GM12878 (cell line): ENCODE measurements around the gene RAF1. TPM values are rescaled to one million over a fixed set of nuclear protein-coding genes. Genes with fewer than 3 reads are reported as not detected.

ENCODE experiments used
- ATAC-seq: fragments of 200-7000 bp; cut with Tn5 transposase; 3 replicates; pipeline ENCODE4 v1.9.1; 2020; ENCODE audit warnings: mild to moderate bottlenecking, moderate library complexity
- BruUV-seq: library from RNA; stranded (reverse); fragments of 400-500 nt; replicated peaks from 2 replicates; lab custom pipeline; 2021; lab: Mats Ljungman, UMichigan
- CTCF ChIA-PET: fragments of 300-600 bp; sonication (Branson Sonifier 250); formaldehyde crosslinking; extraction: SDS; loops from one replicate; lab custom pipeline; 2021; ENCODE audit warnings: inconsistent platforms; lab: Yijun Ruan, JAX
- POLR2A ChIA-PET: fragments of 350-600 bp; formaldehyde crosslinking; extraction: SDS; loops from one replicate; lab custom pipeline; 2021; ENCODE audit warnings: inconsistent platforms; lab: Charles Lee
- RAD21 ChIA-PET: fragments of 300-600 bp; sonication (Branson Sonifier 250); formaldehyde crosslinking; loops from one replicate; lab custom pipeline; 2023; ENCODE audit warnings: antibody characterized with exemption; ENCODE audit not compliant: unreplicated experiment; lab: Charles Lee
- SMC1A ChIA-PET: fragments of 300-600 bp; sonication (Branson Sonifier 250); formaldehyde crosslinking; loops from one replicate; lab custom pipeline; 2023; ENCODE audit not compliant: unreplicated experiment, uncharacterized antibody; lab: Charles Lee
- DNase-seq: peaks from one replicate; pipeline ENCODE4 v3.0.0-alpha.2; 2011; ENCODE audit warnings: low read depth, low spot score
- FAIRE-seq: peaks from 3 replicates; lab custom pipeline; 2011; peaks lifted over from hg19 to GRCh38; lab: Jason Lieb, UNC
- H2AFZ ChIP-seq: 2 replicates; pipeline ENCODE4 v1.6.0; 2011; ENCODE audit warnings: low read depth, low read length, control low read depth; ENCODE audit not compliant: control insufficient read depth
- H3K27ac ChIP-seq: 2 replicates; pipeline ENCODE4 v1.5.1; 2011; ENCODE audit warnings: control low read depth; ENCODE audit not compliant: control insufficient read depth, insufficient read depth
- H3K27me3 ChIP-seq, 2 experiments: replicated peaks in 1 of 2; 2 replicates each; pipeline versions ENCODE4 v1.6.0 to v1.6.1; 2011; ENCODE audit warnings: low read length in 1 of 2; ENCODE audit not compliant: control insufficient read depth in 2 of 2, insufficient read depth in 2 of 2
- H3K36me3 ChIP-seq, 2 experiments: 2 replicates each; pipeline ENCODE4 v1.5.1; 2011; ENCODE audit warnings: low read length in 1 of 2; ENCODE audit not compliant: control insufficient read depth in 2 of 2, insufficient read depth in 2 of 2
- H3K4me1 ChIP-seq: 2 replicates; pipeline ENCODE4 v1.6.1; 2011; ENCODE audit warnings: mild to moderate bottlenecking, low read length, moderate library complexity, mixed read lengths; ENCODE audit not compliant: control insufficient read depth, insufficient read depth
- H3K4me2 ChIP-seq: 2 replicates; pipeline ENCODE4 v1.6.0; 2011; ENCODE audit warnings: control low read depth; ENCODE audit not compliant: control insufficient read depth, insufficient read depth
- H3K4me3 ChIP-seq: fragments of 200-600 bp; sonication (generic); 2 replicates; pipeline ENCODE4 v1.5.1; 2016
- H3K79me2 ChIP-seq: 2 replicates; pipeline ENCODE4 v1.6.0; 2011; ENCODE audit warnings: low read length; ENCODE audit not compliant: control insufficient read depth, insufficient read depth
- H3K9ac ChIP-seq: 2 replicates; pipeline ENCODE4 v1.8.0; 2011; ENCODE audit warnings: low read length, control low read depth, mixed read lengths; ENCODE audit not compliant: control insufficient read depth, insufficient read depth
- H3K9me3 ChIP-seq: replicated peaks from 3 replicates; pipeline ENCODE4 v1.5.1; 2011; ENCODE audit warnings: mild to moderate bottlenecking, low read length; ENCODE audit not compliant: control insufficient read depth, insufficient read depth
- H4K20me1 ChIP-seq: 2 replicates; pipeline ENCODE4 v1.6.0; 2011; ENCODE audit not compliant: control insufficient read depth, insufficient read depth
- ATF2 ChIP-seq: IDR thresholded peaks from 2 replicates; pipeline ENCODE4 v1.6.1; 2012; ENCODE audit warnings: low read length, inconsistent platforms
- ATF7 ChIP-seq: fragments of 450-650 bp; IDR thresholded peaks from 2 replicates; pipeline ENCODE4 v1.6.1; 2016; ENCODE audit warnings: low read depth, mild to moderate bottlenecking
- CEBPB ChIP-seq, 2 experiments: fragments of 150-350 bp in 1 of 2; IDR thresholded peaks; 2 replicates each; pipeline ENCODE4 v1.6.1; 2012 to 2014; ENCODE audit warnings: low read depth in 2 of 2, low read length in 2 of 2, borderline replicate concordance in 1 of 2, inconsistent platforms in 1 of 2
- CREM ChIP-seq: IDR thresholded peaks from 2 replicates; pipeline ENCODE4 v1.6.1; 2014; ENCODE audit warnings: antibody characterized with exemption, low read depth
- GABPA ChIP-seq: IDR thresholded peaks from 2 replicates; pipeline ENCODE4 v1.6.1; 2014; ENCODE audit warnings: antibody characterized with exemption, low read depth, mild to moderate bottlenecking, inconsistent platforms
- HSF1 ChIP-seq: fragments of 150-350 bp; IDR thresholded peaks from 2 replicates; pipeline ENCODE4 v1.6.1; 2014; ENCODE audit warnings: mild to moderate bottlenecking, low read depth, low read length
- KLF5 ChIP-seq: fragments of 450-650 bp; IDR thresholded peaks from 2 replicates; pipeline ENCODE4 v1.6.1; 2014; ENCODE audit warnings: mild to moderate bottlenecking; ENCODE audit not compliant: partially characterized antibody
- LARP7 ChIP-seq: fragments of 450-650 bp; IDR thresholded peaks from 2 replicates; pipeline ENCODE4 v1.6.1; 2017; ENCODE audit warnings: mild to moderate bottlenecking
- MTA2 ChIP-seq: fragments of 450-650 bp; IDR thresholded peaks from 2 replicates; pipeline ENCODE4 v1.6.1; 2016; ENCODE audit warnings: low read depth, mild to moderate bottlenecking, moderate library complexity
- NKRF ChIP-seq: fragments of 450-650 bp; conservative IDR thresholded peaks from 2 replicates; pipeline ENCODE4 v1.6.1; 2017; ENCODE audit warnings: mild to moderate bottlenecking, moderate library complexity
- NRF1 ChIP-seq: conservative IDR thresholded peaks from 2 replicates; pipeline ENCODE4 v1.6.1; 2011; ENCODE audit warnings: mild to moderate bottlenecking, low read depth, low read length, improper control_type of control experiment
- PAX5 ChIP-seq: IDR thresholded peaks from 2 replicates; pipeline ENCODE4 v1.6.1; 2011; ENCODE audit warnings: low read depth, low read length, borderline replicate concordance
- SMC3 ChIP-seq: IDR thresholded peaks from 2 replicates; pipeline ENCODE4 v1.6.1; 2011; ENCODE audit warnings: low read length, improper control_type of control experiment, borderline replicate concordance
- STAT1 ChIP-seq: fragments of 450-650 bp; conservative IDR thresholded peaks from 2 replicates; pipeline ENCODE4 v1.6.1; 2014; ENCODE audit warnings: antibody characterized with exemption, mild to moderate bottlenecking
- YY1 ChIP-seq: IDR thresholded peaks from 2 replicates; pipeline ENCODE4 v1.6.1; 2011; ENCODE audit warnings: low read depth, mild to moderate bottlenecking, low read length
- ZNF622 ChIP-seq: fragments of 450-650 bp; IDR thresholded peaks from 2 replicates; pipeline ENCODE4 v1.6.1; 2017; ENCODE audit warnings: mild to moderate bottlenecking, inconsistent platforms
- whole genome bisulfite sequencing: methylation state at CpG from one replicate; pipeline ENCODE4 v1.1.6; 2016; ENCODE audit warnings: low lambda C conversion rate; ENCODE audit not compliant: insufficient replicate concordance, insufficient coverage; ENCODE audit errors: missing lambda C conversion rate; 5-methylcytosine and 5-hydroxymethylcytosine counted together
- in situ Hi-C: fragments of 300-500 bp; cut with MboI; formaldehyde crosslinking; loops from 9 replicates; pipeline ENCODE4 v1.14.3; 2018; ENCODE audit warnings: mixed read lengths
- intact Hi-C: fragments of 100-400 bp; cut with micrococcal nuclease; formaldehyde crosslinking; loops from one replicate; pipeline ENCODE4 v1.14.2; 2022; ENCODE audit not compliant: unreplicated experiment
- polyA plus RNA-seq, 11 experiments: library from polyadenylated mRNA; depleted of rRNA in 4 of 11; unstranded in 6 of 11; stranded (reverse) in 5 of 11; fragments of >200 nt; fragmentation: Nextera tagmentation in 4 of 11; fragmentation: Illumina TruSeq in 1 of 11; extraction: Ambion mirVana in 4 of 11; extraction: Trizol in 1 of 11; gene quantifications; 1 replicate in 1 of 11; 2 replicates in 10 of 11; pipeline versions ENCODE4 v1.2.1 to v1.2.3, GENCODE V29; 2011 to 2016; ENCODE audit warnings: inconsistent platforms in 2 of 11, missing spikeins in 2 of 11, low read depth in 1 of 11
- total RNA-seq, 4 experiments: library from RNA; depleted of rRNA in 3 of 4; stranded (reverse); fragments of >200 nt in 3 of 4; fragmentation: Illumina TruSeq in 1 of 4; extraction: Trizol in 1 of 4; gene quantifications; 2 replicates each; pipeline versions ENCODE4 v1.2.1 to v1.2.3, GENCODE V29; 2013 to 2021
- TF ChIP-seq, protein P1 (sequence below): IDR thresholded peaks from 2 replicates; pipeline ENCODE4 v1.6.1; 2011; ENCODE audit warnings: low read depth, low read length, improper control_type of control experiment, borderline replicate concordance
- TF ChIP-seq, protein P2 (sequence below): fragments of 450-650 bp; IDR thresholded peaks from 2 replicates; pipeline ENCODE4 v1.6.1; 2014; ENCODE audit warnings: mild to moderate bottlenecking

RAF1 gene
- total and polyA plus RNA-seq, 10 of the 15 experiments (the other 5 are each of a cell fraction or from before 2014, with no cell fraction given): 20.4 to 151 (median 77.8) TPM

DNA sequence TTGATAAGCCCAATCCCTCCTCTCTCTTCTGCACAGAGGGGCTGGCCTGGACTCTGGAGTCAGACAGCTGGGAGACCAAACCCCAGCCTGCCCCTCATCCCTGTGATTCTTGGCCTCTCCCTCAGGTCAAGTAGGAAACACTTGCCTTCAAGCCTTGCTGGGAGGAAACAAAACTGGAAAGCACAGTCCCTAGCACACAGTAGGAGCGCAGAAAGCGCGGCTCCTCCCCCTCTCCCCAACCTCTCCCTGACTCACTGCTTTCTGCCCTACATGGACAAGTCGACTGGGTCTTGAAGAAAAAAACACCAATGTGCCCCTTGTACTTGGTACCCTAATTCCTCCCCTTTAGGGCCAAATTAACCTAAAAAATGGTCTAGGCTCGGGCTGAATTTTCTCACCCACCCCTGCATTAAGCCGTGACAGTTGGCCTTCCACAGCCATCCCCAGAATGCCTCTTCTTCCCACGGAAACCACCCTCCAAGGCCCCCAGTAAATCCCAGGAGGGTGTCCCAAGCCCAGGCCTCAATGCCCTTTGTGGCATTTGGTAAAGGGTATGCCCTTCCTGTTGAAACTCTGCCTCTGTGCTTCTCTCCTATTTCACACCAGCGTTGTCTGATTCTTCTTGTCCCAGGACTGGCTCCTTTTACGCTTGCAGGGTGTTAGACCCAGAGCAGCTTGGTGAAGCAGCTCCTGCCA is 11.3 kb upstream of the RAF1 start:
- H3K4me3 ChIP-seq: no peak overlapping the region
- no peak overlapping the region for H3K9ac ChIP-seq
- H3K4me2 ChIP-seq: no peak overlapping the region
- CTCF ChIA-PET: interaction anchor here (0.7 kb wide), 1 partner anchor 594 kb away, joined by 3 read pairs; no protein-coding TSS in a partner anchor
- H3K9me3 ChIP-seq: no peaks in the 10 kb centered on the region
- H3K79me2 ChIP-seq: no peaks in the 10 kb centered on the region
- H2AFZ ChIP-seq: no peak overlapping the region
- no peaks in the 10 kb centered on the region for H3K27me3 ChIP-seq
- SMC1A ChIA-PET: no interaction called here
- ATAC-seq (no peak), FAIRE-seq (no peak), DNase-seq (no peak)
- intact Hi-C loops (no loop called here), in situ Hi-C loops (no loop called here)
- no peaks in the 10 kb centered on the region for H3K36me3 ChIP-seq
- no TSS peak for BruUV-seq
- 70% methylated on average over 9 of the region's 9 CpGs for WGBS
- POLR2A ChIA-PET: no interaction called here
- H4K20me1 ChIP-seq: no peaks in the 10 kb centered on the region
- peaks cover 3% of the 10 kb centered on the region; the same call in 1 of the 2 replicates for H3K4me1 ChIP-seq
- H3K27ac ChIP-seq: no peak overlapping the region
- RAD21 ChIA-PET: interaction anchor here (0.6 kb wide), 1 partner anchor 181 kb away, joined by 4 read pairs; no protein-coding TSS in a partner anchor
- no peak for TF ChIP-seq ZNF622
- no peak for TF ChIP-seq NKRF
- no peak for TF ChIP-seq STAT1
- TF ChIP-seq YY1: no peak
- TF ChIP-seq, protein P1, sequence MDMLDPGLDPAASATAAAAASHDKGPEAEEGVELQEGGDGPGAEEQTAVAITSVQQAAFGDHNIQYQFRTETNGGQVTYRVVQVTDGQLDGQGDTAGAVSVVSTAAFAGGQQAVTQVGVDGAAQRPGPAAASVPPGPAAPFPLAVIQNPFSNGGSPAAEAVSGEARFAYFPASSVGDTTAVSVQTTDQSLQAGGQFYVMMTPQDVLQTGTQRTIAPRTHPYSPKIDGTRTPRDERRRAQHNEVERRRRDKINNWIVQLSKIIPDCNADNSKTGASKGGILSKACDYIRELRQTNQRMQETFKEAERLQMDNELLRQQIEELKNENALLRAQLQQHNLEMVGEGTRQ: no peak
- no peak for TF ChIP-seq MTA2
- TF ChIP-seq ATF7: no peak
- TF ChIP-seq GABPA: no peak
- no peak for TF ChIP-seq HSF1
- TF ChIP-seq NRF1: no peak
- TF ChIP-seq LARP7: no peak
- no peak for TF ChIP-seq CEBPB (IDR thresholded peaks at IDR 0.05; ENCODE audit: borderline replicate concordance in 1 of 2, low read depth in 2 of 2, low read length in 2 of 2)
- TF ChIP-seq PAX5: no peak
- no peak for TF ChIP-seq KLF5
- no peak for TF ChIP-seq SMC3
- TF ChIP-seq, protein P2, sequence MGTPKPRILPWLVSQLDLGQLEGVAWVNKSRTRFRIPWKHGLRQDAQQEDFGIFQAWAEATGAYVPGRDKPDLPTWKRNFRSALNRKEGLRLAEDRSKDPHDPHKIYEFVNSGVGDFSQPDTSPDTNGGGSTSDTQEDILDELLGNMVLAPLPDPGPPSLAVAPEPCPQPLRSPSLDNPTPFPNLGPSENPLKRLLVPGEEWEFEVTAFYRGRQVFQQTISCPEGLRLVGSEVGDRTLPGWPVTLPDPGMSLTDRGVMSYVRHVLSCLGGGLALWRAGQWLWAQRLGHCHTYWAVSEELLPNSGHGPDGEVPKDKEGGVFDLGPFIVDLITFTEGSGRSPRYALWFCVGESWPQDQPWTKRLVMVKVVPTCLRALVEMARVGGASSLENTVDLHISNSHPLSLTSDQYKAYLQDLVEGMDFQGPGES: no peak
- TF ChIP-seq ATF2: no peak
- no peak for TF ChIP-seq CREM
